Measurements from ENCODE around the gene SNAPC1. TPM values are rescaled to one million over a fixed set of nuclear protein-coding genes. Genes with fewer than 3 reads are reported as not detected.
"Not testable (repeated sequence)": the region's sequence is repeated elsewhere in the genome, so short reads cannot be mapped to it uniquely, and the experiment has no call there.

SNAPC1 gene
- total RNA-seq, 1 donor from 2014 or later: 9.2 TPM

GRCh38 chr14:61742371-61742770, 19.8 kb upstream of the SNAPC1 start:
- TF ChIP-seq, protein P1, sequence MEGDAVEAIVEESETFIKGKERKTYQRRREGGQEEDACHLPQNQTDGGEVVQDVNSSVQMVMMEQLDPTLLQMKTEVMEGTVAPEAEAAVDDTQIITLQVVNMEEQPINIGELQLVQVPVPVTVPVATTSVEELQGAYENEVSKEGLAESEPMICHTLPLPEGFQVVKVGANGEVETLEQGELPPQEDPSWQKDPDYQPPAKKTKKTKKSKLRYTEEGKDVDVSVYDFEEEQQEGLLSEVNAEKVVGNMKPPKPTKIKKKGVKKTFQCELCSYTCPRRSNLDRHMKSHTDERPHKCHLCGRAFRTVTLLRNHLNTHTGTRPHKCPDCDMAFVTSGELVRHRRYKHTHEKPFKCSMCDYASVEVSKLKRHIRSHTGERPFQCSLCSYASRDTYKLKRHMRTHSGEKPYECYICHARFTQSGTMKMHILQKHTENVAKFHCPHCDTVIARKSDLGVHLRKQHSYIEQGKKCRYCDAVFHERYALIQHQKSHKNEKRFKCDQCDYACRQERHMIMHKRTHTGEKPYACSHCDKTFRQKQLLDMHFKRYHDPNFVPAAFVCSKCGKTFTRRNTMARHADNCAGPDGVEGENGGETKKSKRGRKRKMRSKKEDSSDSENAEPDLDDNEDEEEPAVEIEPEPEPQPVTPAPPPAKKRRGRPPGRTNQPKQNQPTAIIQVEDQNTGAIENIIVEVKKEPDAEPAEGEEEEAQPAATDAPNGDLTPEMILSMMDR (IDR thresholded peaks at IDR 0.05; ENCODE audit: borderline replicate concordance): no peak
- H3K9me3 ChIP-seq (replicated peaks): no peaks in the 10 kb centered on the region
- no peak overlapping the region for H3K4me3 ChIP-seq
- H3K27me3 ChIP-seq (ENCODE audit: low read depth): no peaks in the 10 kb centered on the region
- peaks cover 42% of the 10 kb centered on the region for H3K4me1 ChIP-seq
- no peak overlapping the region for H3K27ac ChIP-seq (replicated peaks)
- H3K36me3 ChIP-seq: peaks cover 90% of the 10 kb centered on the region
- intact Hi-C loops (cut with micrococcal nuclease): no loop called here
- DNase-seq: no peak

- Histone ChIP-seq H3K27ac (replicated peaks) (no peak overlapping the region), H3K27me3 (ENCODE audit: low read depth) (no peaks in the 10 kb centered on the region), H3K36me3 (peaks cover 78% of the 10 kb centered on the region), H3K4me3 (no peak overlapping the region), H3K9me3 (replicated peaks) (no peaks in the 10 kb centered on the region), H3K4me1 (peaks cover 44% of the 10 kb centered on the region)
- no peak for DNase-seq
- TF ChIP-seq, protein P1 (IDR thresholded peaks at IDR 0.05; ENCODE audit: borderline replicate concordance): no peak
- intact Hi-C loops (cut with micrococcal nuclease): no loop called here
These were observed 18.0 kb upstream of the SNAPC1 start for GRCh38 chr14:61744238-61744637.

- H3K27me3 ChIP-seq (ENCODE audit: low read depth); DNase-seq; H3K9me3 ChIP-seq (replicated peaks); intact Hi-C loops (cut with micrococcal nuclease); H3K4me3 ChIP-seq: not testable (repeated sequence)
- Histone ChIP-seq H3K27ac (replicated peaks) (peak overlapping the region; percentile 91), H3K4me1 (peaks cover 45% of the 10 kb centered on the region), H3K36me3 (peaks cover 59% of the 10 kb centered on the region)
These were observed 15.9 kb upstream of the SNAPC1 start for GRCh38 chr14:61746346-61746745.

DNA sequence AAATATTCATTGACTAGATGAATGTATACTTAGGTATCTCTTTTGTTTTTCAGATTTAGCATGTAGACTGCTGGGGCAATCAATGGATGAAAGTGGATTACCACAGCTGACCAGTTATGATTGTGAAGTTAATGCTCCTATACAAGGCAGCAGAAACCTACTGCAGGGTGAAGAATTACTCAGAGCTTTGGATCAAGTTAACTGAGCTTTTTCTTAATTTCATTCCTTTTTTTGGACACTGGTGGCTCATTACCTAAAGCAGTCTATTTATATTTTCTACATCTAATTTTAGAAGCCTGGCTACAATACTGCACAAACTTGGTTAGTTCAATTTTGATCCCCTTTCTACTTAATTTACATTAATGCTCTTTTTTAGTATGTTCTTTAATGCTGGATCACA, 15.3 kb upstream of the SNAPC1 start:
- H3K27me3 ChIP-seq (ENCODE audit: low read depth): no peaks in the 10 kb centered on the region
- peaks cover 51% of the 10 kb centered on the region for H3K4me1 ChIP-seq
- TF ChIP-seq, protein P1 (IDR thresholded peaks at IDR 0.05; ENCODE audit: borderline replicate concordance): no peak
- peak overlapping the region; percentile 91 for H3K27ac ChIP-seq (replicated peaks)
- no peaks in the 10 kb centered on the region for H3K9me3 ChIP-seq (replicated peaks)
- intact Hi-C loops (cut with micrococcal nuclease): no loop called here
- H3K4me3 ChIP-seq: peak overlapping the region; percentile 70
- DNase-seq: no peak
- H3K36me3 ChIP-seq: peaks cover 54% of the 10 kb centered on the region

DNA sequence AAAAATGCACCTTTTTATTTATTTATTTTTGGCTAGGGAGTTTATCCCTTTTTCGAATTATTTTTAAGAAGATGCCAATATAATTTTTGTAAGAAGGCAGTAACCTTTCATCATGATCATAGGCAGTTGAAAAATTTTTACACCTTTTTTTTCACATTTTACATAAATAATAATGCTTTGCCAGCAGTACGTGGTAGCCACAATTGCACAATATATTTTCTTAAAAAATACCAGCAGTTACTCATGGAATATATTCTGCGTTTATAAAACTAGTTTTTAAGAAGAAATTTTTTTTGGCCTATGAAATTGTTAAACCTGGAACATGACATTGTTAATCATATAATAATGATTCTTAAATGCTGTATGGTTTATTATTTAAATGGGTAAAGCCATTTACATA, 14.9 kb upstream of the SNAPC1 start:
- TF ChIP-seq, protein P1 (IDR thresholded peaks at IDR 0.05; ENCODE audit: borderline replicate concordance): no peak
- Histone ChIP-seq H3K4me3 (peak overlapping the region; percentile 70), H3K4me1 (peaks cover 55% of the 10 kb centered on the region), H3K27me3 (ENCODE audit: low read depth) (no peaks in the 10 kb centered on the region), H3K27ac (replicated peaks) (peak overlapping the region; percentile 91), H3K36me3 (peaks cover 51% of the 10 kb centered on the region), H3K9me3 (replicated peaks) (no peaks in the 10 kb centered on the region)
- no peak for DNase-seq
- intact Hi-C loops (cut with micrococcal nuclease): no loop called here

DNA sequence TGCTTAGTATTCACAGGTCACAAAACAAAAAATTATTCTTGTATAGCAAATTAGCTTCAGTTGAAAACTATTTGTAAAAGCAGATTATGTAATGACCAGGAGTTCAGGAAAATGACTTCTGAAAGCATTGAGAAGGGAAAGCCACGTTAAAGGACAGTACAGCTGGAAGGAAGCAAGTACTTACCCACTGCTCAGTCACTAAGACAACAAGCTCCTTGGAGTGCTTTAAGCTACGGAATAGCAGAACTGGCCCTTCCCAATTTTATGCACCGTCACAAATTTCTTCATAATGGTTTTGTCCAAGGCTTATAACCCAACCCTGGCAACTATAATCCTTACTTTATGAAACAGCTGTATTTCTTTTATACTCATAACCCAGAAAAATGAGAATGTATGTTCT, 13.0 kb upstream of the SNAPC1 start:
- H3K4me1 ChIP-seq: peaks cover 51% of the 10 kb centered on the region
- intact Hi-C loops (cut with micrococcal nuclease): no loop called here

More for the DNA sequence above, 13.0 kb upstream of the SNAPC1 start:
- Histone ChIP-seq H3K36me3 (peaks cover 32% of the 10 kb centered on the region), H3K27ac (replicated peaks) (peak overlapping the region; percentile 91), H3K9me3 (replicated peaks) (no peaks in the 10 kb centered on the region), H3K4me3 (peak overlapping the region; percentile 70), H3K27me3 (ENCODE audit: low read depth) (no peaks in the 10 kb centered on the region)
- DNase-seq: no peak
- TF ChIP-seq, protein P1 (IDR thresholded peaks at IDR 0.05; ENCODE audit: borderline replicate concordance): no peak
